MM.1S (cell line): ENCODE results near the gene PHLDB1.

Experiments
- EZH2 ChIP-seq: fragments of 300-600 bp; sonication (generic); optimal IDR thresholded peaks from 2 replicates; pipeline ENCODE3; 2017; ENCODE audit warnings: low read depth, mild to moderate bottlenecking, antibody characterized with exemption, low read length, mixed read lengths
- TF ChIP-seq, protein P1 (sequence below): fragments of 300-600 bp; sonication (generic); IDR thresholded peaks from 2 replicates; pipeline ENCODE4 v1.5.1; 2016; ENCODE audit warnings: antibody characterized with exemption, low read length, mixed read lengths

DNA sequence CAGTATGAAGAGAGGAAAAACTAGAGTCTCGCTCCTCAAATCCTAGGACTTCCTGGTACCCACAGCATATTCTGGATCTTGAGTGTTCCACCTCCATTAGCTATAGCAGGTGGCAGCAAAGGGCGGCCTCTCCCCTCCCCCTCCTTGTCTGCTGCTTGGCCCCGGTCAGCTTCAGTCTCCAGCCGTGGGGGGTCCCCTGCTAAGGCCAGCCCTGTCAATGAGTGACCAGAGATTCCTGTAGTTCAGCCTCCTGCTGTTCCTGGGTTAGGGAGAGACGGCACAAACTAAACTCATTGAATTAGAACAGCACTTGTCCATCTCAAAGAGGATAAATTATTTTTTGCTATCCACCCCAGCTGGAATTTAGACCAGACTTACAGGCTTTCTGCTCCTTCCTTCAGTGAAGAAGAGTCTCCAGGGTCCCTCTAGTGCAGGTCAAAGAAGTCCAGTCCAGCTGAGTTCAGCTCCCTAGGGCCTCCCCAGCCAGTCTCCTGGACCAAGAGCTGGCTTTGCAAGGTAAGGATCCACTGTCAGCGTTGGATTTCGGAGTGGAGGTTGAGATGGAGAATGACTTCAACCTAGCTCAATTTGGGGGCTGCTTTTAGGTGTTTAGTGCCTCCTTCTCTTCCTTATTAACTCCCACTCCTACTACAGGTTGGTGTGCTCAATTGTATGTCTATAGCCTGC lies 1.1 kb upstream of the PHLDB1 start:
- TF ChIP-seq, protein P1, sequence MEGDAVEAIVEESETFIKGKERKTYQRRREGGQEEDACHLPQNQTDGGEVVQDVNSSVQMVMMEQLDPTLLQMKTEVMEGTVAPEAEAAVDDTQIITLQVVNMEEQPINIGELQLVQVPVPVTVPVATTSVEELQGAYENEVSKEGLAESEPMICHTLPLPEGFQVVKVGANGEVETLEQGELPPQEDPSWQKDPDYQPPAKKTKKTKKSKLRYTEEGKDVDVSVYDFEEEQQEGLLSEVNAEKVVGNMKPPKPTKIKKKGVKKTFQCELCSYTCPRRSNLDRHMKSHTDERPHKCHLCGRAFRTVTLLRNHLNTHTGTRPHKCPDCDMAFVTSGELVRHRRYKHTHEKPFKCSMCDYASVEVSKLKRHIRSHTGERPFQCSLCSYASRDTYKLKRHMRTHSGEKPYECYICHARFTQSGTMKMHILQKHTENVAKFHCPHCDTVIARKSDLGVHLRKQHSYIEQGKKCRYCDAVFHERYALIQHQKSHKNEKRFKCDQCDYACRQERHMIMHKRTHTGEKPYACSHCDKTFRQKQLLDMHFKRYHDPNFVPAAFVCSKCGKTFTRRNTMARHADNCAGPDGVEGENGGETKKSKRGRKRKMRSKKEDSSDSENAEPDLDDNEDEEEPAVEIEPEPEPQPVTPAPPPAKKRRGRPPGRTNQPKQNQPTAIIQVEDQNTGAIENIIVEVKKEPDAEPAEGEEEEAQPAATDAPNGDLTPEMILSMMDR = no peak
- no peak for TF ChIP-seq EZH2
